ENCODE data around the gene PLCH2.

GRCh38 chr1:2445823-2446215 lies 30.3 kb upstream of the PLCH2 start:
- TF ChIP-seq EZH2 (IDR thresholded peaks at IDR 0.05; ENCODE audit: low read length, unreplicated experiment) (no peak), EZH2phosphoT487 (IDR thresholded peaks at IDR 0.05; ENCODE audit: borderline replicate concordance, low read length) (no peak)
- TF ChIP-seq, protein P1, sequence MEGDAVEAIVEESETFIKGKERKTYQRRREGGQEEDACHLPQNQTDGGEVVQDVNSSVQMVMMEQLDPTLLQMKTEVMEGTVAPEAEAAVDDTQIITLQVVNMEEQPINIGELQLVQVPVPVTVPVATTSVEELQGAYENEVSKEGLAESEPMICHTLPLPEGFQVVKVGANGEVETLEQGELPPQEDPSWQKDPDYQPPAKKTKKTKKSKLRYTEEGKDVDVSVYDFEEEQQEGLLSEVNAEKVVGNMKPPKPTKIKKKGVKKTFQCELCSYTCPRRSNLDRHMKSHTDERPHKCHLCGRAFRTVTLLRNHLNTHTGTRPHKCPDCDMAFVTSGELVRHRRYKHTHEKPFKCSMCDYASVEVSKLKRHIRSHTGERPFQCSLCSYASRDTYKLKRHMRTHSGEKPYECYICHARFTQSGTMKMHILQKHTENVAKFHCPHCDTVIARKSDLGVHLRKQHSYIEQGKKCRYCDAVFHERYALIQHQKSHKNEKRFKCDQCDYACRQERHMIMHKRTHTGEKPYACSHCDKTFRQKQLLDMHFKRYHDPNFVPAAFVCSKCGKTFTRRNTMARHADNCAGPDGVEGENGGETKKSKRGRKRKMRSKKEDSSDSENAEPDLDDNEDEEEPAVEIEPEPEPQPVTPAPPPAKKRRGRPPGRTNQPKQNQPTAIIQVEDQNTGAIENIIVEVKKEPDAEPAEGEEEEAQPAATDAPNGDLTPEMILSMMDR (conservative IDR thresholded peaks at IDR 0.05; ENCODE audit: low read depth, low read length), result no peak

Data from PC-3 (cell line).